HEK293T (cell line): ENCODE data around the gene ATP8B1.

Experiments
- FOXA1 ChIP-seq: fragments of 450-650 bp; IDR thresholded peaks from 2 replicates; pipeline ENCODE4 v1.6.1; 2016; ENCODE audit warnings: mild to moderate bottlenecking
- FOXM1 ChIP-seq: fragments of 450-650 bp; IDR thresholded peaks from 2 replicates; pipeline ENCODE4 v1.6.1; 2017; ENCODE audit warnings: mild to moderate bottlenecking, borderline replicate concordance
- LEF1 ChIP-seq: fragments of 450-650 bp; IDR thresholded peaks from 2 replicates; pipeline ENCODE4 v1.6.1; 2017; ENCODE audit warnings: mild to moderate bottlenecking, borderline replicate concordance
- NFRKB ChIP-seq: fragments of 450-650 bp; IDR thresholded peaks from 2 replicates; pipeline ENCODE4 v1.6.1; 2016; ENCODE audit warnings: mild to moderate bottlenecking, moderate library complexity
- SUZ12 ChIP-seq: fragments of 450-650 bp; IDR thresholded peaks from 2 replicates; pipeline ENCODE4 v1.6.1; 2016; ENCODE audit warnings: mild to moderate bottlenecking
- TARDBP ChIP-seq: fragments of 450-650 bp; IDR thresholded peaks from 2 replicates; pipeline ENCODE4 v1.6.1; 2016
- ZNF384 ChIP-seq: fragments of 450-650 bp; IDR thresholded peaks from 2 replicates; pipeline ENCODE4 v1.6.1; 2016

DNA sequence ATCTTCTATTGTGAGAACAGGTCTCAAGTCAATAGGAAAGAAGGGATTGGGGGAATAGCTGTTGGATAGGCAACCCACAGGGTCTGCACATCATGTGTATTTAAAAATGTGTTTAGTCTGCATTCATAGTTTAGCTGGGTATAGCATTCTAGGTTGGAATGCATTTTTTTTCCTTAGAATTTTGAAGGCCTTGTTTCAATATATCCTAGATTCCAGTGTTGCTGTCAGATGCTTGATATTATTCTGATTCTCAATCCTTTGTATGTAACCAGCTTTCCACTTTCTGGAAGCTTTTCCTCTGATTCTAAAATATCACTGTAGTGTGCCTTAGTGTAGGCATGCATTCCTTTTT lies 9.0 kb upstream of the ATP8B1 start:
- TF ChIP-seq SUZ12 (no peak), NFRKB (no peak), ZNF384 (no peak), FOXA1 (no peak), LEF1 (no peak), FOXM1 (no peak), TARDBP (no peak)
